HCT116 (cell line): ENCODE measurements around the gene SFR1. TPM values are rescaled to one million over a fixed set of nuclear protein-coding genes. Genes with fewer than 3 reads are reported as not detected.
A peak's percentile ranks its signal among the peaks of the same experiment; 100 is the strongest.

Experiments used
- ATAC-seq: fragments of 200-7000 bp; cut with Tn5 transposase; 2 replicates; pipeline ENCODE4 v1.9.1; 2020; ENCODE audit warnings: mild to moderate bottlenecking, moderate library complexity
- BruUV-seq: library from RNA; stranded (reverse); fragments of 400-500 nt; replicated peaks from 2 replicates; lab custom pipeline; 2021; lab: Mats Ljungman, UMichigan
- CTCF ChIA-PET: fragments of 300-600 bp; sonication (Branson Sonifier 250); formaldehyde crosslinking; loops from one replicate; lab custom pipeline; 2021; ENCODE audit warnings: antibody characterized with exemption; lab: Charles Lee
- POLR2A ChIA-PET: fragments of 300-600, 350-600 bp; sonication (Branson Sonifier 250); formaldehyde crosslinking; loops from one replicate; lab custom pipeline; 2021; ENCODE audit warnings: antibody characterized with exemption; lab: Charles Lee
- RAD21 ChIA-PET, 2 experiments: fragments of 300-600 bp; sonication (Branson Sonifier 250); formaldehyde crosslinking; loops; one replicate each; lab custom pipeline; 2023; ENCODE audit warnings: low total read pairs in 2 of 2; ENCODE audit not compliant: uncharacterized antibody in 2 of 2, unreplicated experiment in 2 of 2, low non-redundant PET in 1 of 2; lab: Charles Lee
- DNase-seq: peaks from one replicate; pipeline ENCODE4 v3.0.0-alpha.2; 2010; ENCODE audit warnings: low read depth, low spot score
- H2AFZ ChIP-seq: fragments of 200-600 bp; shearing (Covaris generic), sonication (generic); 2 replicates; pipeline ENCODE4 v1.6.1; 2017; ENCODE audit warnings: low read depth, mixed run types, mixed read lengths, antibody characterized with exemption, low read length; ENCODE audit not compliant: poor library complexity, severe bottlenecking
- H3K27ac ChIP-seq: 2 replicates; pipeline ENCODE4 v1.5.1; 2012; ENCODE audit warnings: low read depth, low read length
- H3K27me3 ChIP-seq: fragments of 200-600 bp; sonication (generic); 2 replicates; pipeline ENCODE4 v1.6.1; 2016; ENCODE audit warnings: mixed run types, low read length, mixed read lengths; ENCODE audit not compliant: insufficient read depth
- H3K36me3 ChIP-seq, 2 experiments: fragments of 200-500 bp in 1 of 2; fragments of 200-600 bp in 1 of 2; sonication (Bioruptor generic) in 1 of 2; sonication (generic) in 1 of 2; 2 replicates each; pipeline versions ENCODE4 v1.5.1 to v1.6.1; 2014 to 2016; ENCODE audit warnings: low read length in 2 of 2, inconsistent platforms in 1 of 2, mixed read lengths in 1 of 2, mixed run types in 1 of 2; ENCODE audit not compliant: insufficient read depth in 2 of 2, control insufficient read depth in 1 of 2
- H3K4me1 ChIP-seq, 2 experiments: fragments of 200-600 bp in 1 of 2; sonication (generic) in 1 of 2; 2 replicates each; pipeline versions ENCODE4 v1.5.1 to v1.6.1; 2012 to 2017; ENCODE audit warnings: low read length in 2 of 2, inconsistent platforms in 1 of 2, mild to moderate bottlenecking in 1 of 2, mixed read lengths in 1 of 2, mixed run types in 1 of 2, moderate library complexity in 1 of 2; ENCODE audit not compliant: insufficient read depth in 2 of 2, control insufficient read depth in 1 of 2
- H3K4me2 ChIP-seq: fragments of 200-600 bp; sonication (generic); 2 replicates; pipeline ENCODE4 v1.6.1; 2017; ENCODE audit warnings: mixed run types, low read length, mixed read lengths
- H3K4me3 ChIP-seq, 2 experiments: fragments of 200-600 bp in 1 of 2; sonication (generic) in 1 of 2; replicated peaks in 1 of 2; 2 replicates each; pipeline ENCODE4 v1.5.1; 2011 to 2016; ENCODE audit warnings: low read length in 2 of 2, control low read depth in 1 of 2, low read depth in 1 of 2, mild to moderate bottlenecking in 1 of 2, mixed read lengths in 1 of 2, mixed run types in 1 of 2
- H3K79me2 ChIP-seq: fragments of 200-600 bp; sonication (generic); 2 replicates; pipeline ENCODE4 v1.6.1; 2017; ENCODE audit warnings: mild to moderate bottlenecking, mixed run types, low read length, moderate library complexity, mixed read lengths; ENCODE audit not compliant: insufficient read depth
- H3K9ac ChIP-seq: fragments of 200-600 bp; sonication (generic); 2 replicates; pipeline ENCODE4 v1.6.1; 2016; ENCODE audit warnings: low read length, mixed read lengths
- H3K9me2 ChIP-seq: fragments of 200-600 bp; sonication (generic), shearing (Covaris generic); 2 replicates; pipeline ENCODE4 v1.6.1; 2017; ENCODE audit warnings: mixed run types, mild to moderate bottlenecking, moderate library complexity; ENCODE audit not compliant: insufficient read depth
- H3K9me3 ChIP-seq, 2 experiments: fragments of 200-500 bp in 1 of 2; fragments of 200-600 bp in 1 of 2; sonication (Bioruptor generic) in 1 of 2; sonication (generic) in 1 of 2; 2 replicates each; pipeline ENCODE4 v1.6.1; 2014 to 2017; ENCODE audit warnings: low read length in 2 of 2, mixed read lengths in 2 of 2, inconsistent platforms in 1 of 2, low read depth in 1 of 2, mild to moderate bottlenecking in 1 of 2, mixed run types in 1 of 2, moderate library complexity in 1 of 2; ENCODE audit not compliant: control insufficient read depth in 1 of 2, insufficient read depth in 1 of 2
- H4K20me1 ChIP-seq: fragments of 200-600 bp; sonication (generic), shearing (Covaris generic); 2 replicates; pipeline ENCODE4 v1.6.1; 2017; ENCODE audit warnings: mixed run types, mild to moderate bottlenecking, moderate library complexity; ENCODE audit not compliant: insufficient read depth
- CEBPB ChIP-seq: IDR thresholded peaks from 2 replicates; pipeline ENCODE4 v1.6.1; 2012; ENCODE audit warnings: low read depth
- POLR2AphosphoS5 ChIP-seq: IDR thresholded peaks from 2 replicates; pipeline ENCODE4 v1.6.1; 2011; ENCODE audit warnings: mild to moderate bottlenecking, low read depth, low read length, moderate library complexity
- REST ChIP-seq: IDR thresholded peaks from 2 replicates; pipeline ENCODE4 v1.6.1; 2012; ENCODE audit warnings: low read depth
- YY1 ChIP-seq: IDR thresholded peaks from 2 replicates; pipeline ENCODE4 v1.6.1; 2011; ENCODE audit warnings: low read length, low read depth, moderate library complexity, mild to moderate bottlenecking; ENCODE audit not compliant: insufficient replicate concordance; ENCODE audit errors: extremely low read depth
- intact Hi-C: fragments of 100-400 bp; cut with micrococcal nuclease; formaldehyde crosslinking; loops from 2 replicates; pipeline ENCODE4 v1.10.0; 2022
- total RNA-seq: library from RNA; stranded (reverse); gene quantifications from one replicate; pipeline ENCODE4 v1.2.1, GENCODE V29; 2021; ENCODE audit not compliant: unreplicated experiment
- TF ChIP-seq, protein P1 (sequence below), 3 experiments: fragments of 200-600 bp in 1 of 3; sonication (generic) in 1 of 3; IDR thresholded peaks in 2 of 3; conservative IDR thresholded peaks in 1 of 3; 2 replicates each; pipeline ENCODE4 v1.5.1; 2012 to 2017; ENCODE audit warnings: low read depth in 2 of 3, low read length in 2 of 3, antibody characterized with exemption in 1 of 3, borderline replicate concordance in 1 of 3, control low read depth in 1 of 3, mild to moderate bottlenecking in 1 of 3, mixed read lengths in 1 of 3, mixed run types in 1 of 3, moderate library complexity in 1 of 3; ENCODE audit not compliant: insufficient read depth in 1 of 3

SFR1 gene
- total RNA-seq, 1 experiment from 2014 or later, result 38.5 TPM

GRCh38 chr10:104123397-104123796, 1.4 kb downstream of the SFR1 start:
- peaks cover 3 to 10% of the 10 kb centered on the region in 2 experiments; a peak in 2 of 4 replicates for H3K36me3 ChIP-seq
- no peaks in the 10 kb centered on the region for H4K20me1 ChIP-seq
- H3K9me3 ChIP-seq, result no peaks in the 10 kb centered on the region
- DNase-seq (no peak), ATAC-seq (no peak)
- H3K27me3 ChIP-seq, result no peaks in the 10 kb centered on the region
- H3K4me3 ChIP-seq, result peak overlapping the region; percentile 83 to 86
- ChIA-PET CTCF (interaction anchor here (1.1 to 4.5 kb wide), 6 partner anchors 16 to 236 kb away, joined by 3 to 37 read pairs (median 5); partner anchors contain the start of gene CFAP58), POLR2A (no interaction called here), RAD21 (no interaction called here)
- H2AFZ ChIP-seq, result no peak overlapping the region
- peaks cover 23% of the 10 kb centered on the region for H3K79me2 ChIP-seq
- peak; percentile 29 for TF ChIP-seq YY1
- no peak for TF ChIP-seq REST
- TF ChIP-seq, protein P1, sequence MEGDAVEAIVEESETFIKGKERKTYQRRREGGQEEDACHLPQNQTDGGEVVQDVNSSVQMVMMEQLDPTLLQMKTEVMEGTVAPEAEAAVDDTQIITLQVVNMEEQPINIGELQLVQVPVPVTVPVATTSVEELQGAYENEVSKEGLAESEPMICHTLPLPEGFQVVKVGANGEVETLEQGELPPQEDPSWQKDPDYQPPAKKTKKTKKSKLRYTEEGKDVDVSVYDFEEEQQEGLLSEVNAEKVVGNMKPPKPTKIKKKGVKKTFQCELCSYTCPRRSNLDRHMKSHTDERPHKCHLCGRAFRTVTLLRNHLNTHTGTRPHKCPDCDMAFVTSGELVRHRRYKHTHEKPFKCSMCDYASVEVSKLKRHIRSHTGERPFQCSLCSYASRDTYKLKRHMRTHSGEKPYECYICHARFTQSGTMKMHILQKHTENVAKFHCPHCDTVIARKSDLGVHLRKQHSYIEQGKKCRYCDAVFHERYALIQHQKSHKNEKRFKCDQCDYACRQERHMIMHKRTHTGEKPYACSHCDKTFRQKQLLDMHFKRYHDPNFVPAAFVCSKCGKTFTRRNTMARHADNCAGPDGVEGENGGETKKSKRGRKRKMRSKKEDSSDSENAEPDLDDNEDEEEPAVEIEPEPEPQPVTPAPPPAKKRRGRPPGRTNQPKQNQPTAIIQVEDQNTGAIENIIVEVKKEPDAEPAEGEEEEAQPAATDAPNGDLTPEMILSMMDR (IDR thresholded peaks at IDR 0.05 in 2 of 3, conservative IDR thresholded peaks at IDR 0.05 in 1 of 3; ENCODE audit: borderline replicate concordance in 1 of 3, insufficient read depth in 1 of 3, low read depth in 2 of 3, low read length in 2 of 3), result peak in 2 of 3 experiments; percentile 45 to 68; a peak in 4 of 6 replicates
- no peak for TF ChIP-seq CEBPB
- peak; percentile 3; the same call in 1 of the 2 replicates for TF ChIP-seq POLR2AphosphoS5
- peaks cover 39 to 65% of the 10 kb centered on the region in 2 experiments for H3K4me1 ChIP-seq
- H3K4me2 ChIP-seq, result peak overlapping the region; percentile 85
- BruUV-seq, result no TSS peak
- peak overlapping the region; percentile 91 for H3K9ac ChIP-seq
- peak overlapping the region; percentile 73; the same call in 1 of the 2 replicates for H3K27ac ChIP-seq
- intact Hi-C loops, result loop anchor here (1.0 to 5.0 kb wide), 5 partner anchors 43 to 411 kb away; partner anchors contain the start of genes CFAP58 and GSTO2
- no peaks in the 10 kb centered on the region for H3K9me2 ChIP-seq
